NT2/D1 (cell line): Measurements from ENCODE around the gene KRTAP4-3.
"Not testable (repeated sequence)": the region's sequence is repeated elsewhere in the genome, so short reads cannot be mapped to it uniquely, and the experiment has no call there.

Source experiments
- DNase-seq: peaks from one replicate; pipeline ENCODE4 v3.0.0-alpha.2; 2011; ENCODE audit warnings: low read depth, low spot score
- H3K27me3 ChIP-seq: 2 replicates; pipeline ENCODE4 v1.6.0; 2011; ENCODE audit warnings: mild to moderate bottlenecking; ENCODE audit not compliant: insufficient read length, insufficient read depth
- H3K36me3 ChIP-seq: 2 replicates; pipeline ENCODE4 v1.6.1; 2011; ENCODE audit warnings: mild to moderate bottlenecking, low read length, mixed read lengths; ENCODE audit not compliant: insufficient read depth, insufficient read length
- H3K4me1 ChIP-seq: 2 replicates; pipeline ENCODE4 v1.5.1; 2011; ENCODE audit not compliant: insufficient read depth, insufficient read length
- H3K4me3 ChIP-seq: 2 replicates; pipeline ENCODE4 v1.5.1; 2011; ENCODE audit warnings: low read depth; ENCODE audit not compliant: insufficient read length
- H3K9ac ChIP-seq: 2 replicates; pipeline ENCODE4 v1.6.0; 2011; ENCODE audit warnings: low read depth; ENCODE audit not compliant: insufficient read length
- H3K9me3 ChIP-seq: 2 replicates; pipeline ENCODE4 v1.5.1; 2011; ENCODE audit warnings: mild to moderate bottlenecking, low read length; ENCODE audit not compliant: insufficient read depth
- SUZ12 ChIP-seq: IDR thresholded peaks from 2 replicates; pipeline ENCODE4 v1.6.1; 2011; ENCODE audit not compliant: insufficient read length, insufficient read depth; ENCODE audit errors: extremely low read depth
- YY1 ChIP-seq: IDR thresholded peaks from 2 replicates; pipeline ENCODE4 v1.6.1; 2011; ENCODE audit not compliant: insufficient read length, insufficient read depth
- ZNF274 ChIP-seq: IDR thresholded peaks from 2 replicates; pipeline ENCODE4 v1.6.1; 2011; ENCODE audit warnings: mild to moderate bottlenecking, low read depth, low read length

The KRTAP4-3 gene

GRCh38 chr17:41168121-41168520 lies at the start of gene KRTAP4-3:
KRTAP4-3 (minus strand) TSS chr17:41168221; CDS start chr17:41168172, 49 bp downstream.
- Histone ChIP-seq H3K36me3 (no peaks in the 10 kb centered on the region), H3K27me3 (no peaks in the 10 kb centered on the region), H3K4me1 (no peaks in the 10 kb centered on the region), H3K9ac (no peak within 1 kb of the TSS), H3K9me3 (no peaks in the 10 kb centered on the region), H3K4me3 (no peak within 1 kb of the TSS)
- DNase-seq = no peak
- TF ChIP-seq YY1 (no peak), SUZ12 (no peak), ZNF274 (no peak)

DNA sequence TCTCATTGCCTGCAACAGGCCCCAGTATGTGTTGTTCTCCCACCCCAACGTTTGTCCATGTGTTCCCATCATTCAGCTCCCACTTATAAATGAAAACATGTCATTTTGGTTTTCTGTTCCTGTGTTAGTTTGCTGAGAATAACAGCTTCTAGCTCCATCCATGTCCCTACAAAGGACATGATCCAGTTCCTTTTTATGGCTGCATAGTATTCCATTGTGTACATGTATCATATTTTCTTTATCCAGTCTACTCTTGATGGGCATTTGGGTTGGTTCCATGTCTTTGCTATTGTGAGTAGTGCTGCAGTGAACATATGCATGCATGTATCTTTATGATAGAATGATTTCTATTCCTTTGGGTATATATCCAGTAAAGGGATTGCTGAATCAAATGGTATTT lies 47.7 kb upstream of the KRTAP4-3 start:
- TF ChIP-seq SUZ12 = no peak
- TF ChIP-seq ZNF274 = no peak

DNA sequence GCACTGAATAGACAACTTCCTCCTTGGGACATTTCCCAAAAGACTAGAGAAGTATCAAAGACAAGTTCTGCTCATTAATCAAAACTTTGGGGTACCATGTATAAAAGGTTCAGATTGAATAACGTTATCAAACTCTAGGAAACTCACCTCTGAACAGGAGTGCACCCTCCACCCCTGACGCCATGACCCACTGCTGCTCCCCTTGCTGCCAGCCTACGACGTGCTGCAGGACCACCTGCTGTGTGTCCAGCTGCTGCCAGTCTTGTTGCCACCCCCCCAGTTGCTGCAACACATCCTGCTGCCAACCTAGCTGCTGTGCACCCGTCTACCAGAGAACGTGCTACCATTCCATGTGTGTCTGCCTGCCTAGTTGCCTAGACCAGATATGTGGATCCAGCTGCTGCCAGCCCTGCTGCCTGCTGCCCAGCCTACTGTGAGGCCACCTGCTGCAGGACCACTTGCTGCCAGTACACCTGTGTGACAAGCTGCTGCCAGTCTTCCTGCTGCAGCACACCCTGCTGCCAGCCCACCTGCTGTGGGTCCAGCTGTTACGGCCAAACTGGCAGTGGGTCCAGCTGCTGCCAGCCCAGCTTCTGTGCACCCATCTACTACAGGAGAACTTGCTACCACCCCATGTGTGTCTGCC lies 44.6 kb upstream of the KRTAP4-3 start:
- Histone ChIP-seq H3K9ac (no peak overlapping the region), H3K4me1 (no peaks in the 10 kb centered on the region), H3K4me3 (no peak overlapping the region), H3K27me3 (no peaks in the 10 kb centered on the region), H3K36me3 (no peaks in the 10 kb centered on the region), H3K9me3 (peaks cover 6% of the 10 kb centered on the region; the same call in 1 of the 2 replicates)
- TF ChIP-seq YY1 (no peak), ZNF274 (no peak), SUZ12 (no peak)
- DNase-seq = no peak

More for the DNA sequence above, 47.7 kb upstream of the KRTAP4-3 start:
- H3K36me3 ChIP-seq = no peaks in the 10 kb centered on the region
- no peaks in the 10 kb centered on the region for H3K4me1 ChIP-seq
- DNase-seq = no peak
- H3K27me3 ChIP-seq = no peaks in the 10 kb centered on the region
- no peaks in the 10 kb centered on the region for H3K9me3 ChIP-seq
- no peak overlapping the region for H3K9ac ChIP-seq
- no peak overlapping the region for H3K4me3 ChIP-seq

DNA sequence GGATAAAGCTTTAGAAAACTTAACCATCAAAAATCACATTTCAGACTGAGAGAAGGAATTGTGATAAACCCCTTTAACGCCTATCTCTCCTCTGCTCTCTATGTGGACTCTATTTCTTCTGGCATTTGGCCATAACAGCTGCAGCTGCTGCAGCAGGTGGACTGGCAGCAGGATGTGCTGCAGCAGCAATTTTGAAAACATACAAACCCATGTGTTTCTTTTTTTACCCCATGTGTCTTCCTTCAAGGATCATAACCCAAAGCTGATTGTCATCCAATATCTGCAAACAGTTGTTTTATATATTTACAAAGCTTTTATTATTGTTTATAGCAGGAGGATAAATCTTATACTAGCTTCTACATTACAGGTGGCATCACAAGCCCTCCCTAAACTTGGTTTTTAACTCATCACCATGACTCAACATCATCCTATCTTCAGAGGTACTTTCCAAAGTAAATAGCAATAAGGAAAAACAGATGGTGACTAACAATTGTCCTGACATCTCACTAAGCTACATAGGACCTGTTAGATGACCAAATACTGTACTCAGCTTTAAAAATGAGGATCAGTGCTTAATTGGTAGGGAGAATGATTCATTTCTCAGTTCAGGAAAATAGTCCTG lies 43.9 kb upstream of the KRTAP4-3 start:
- Histone ChIP-seq H3K27me3 (no peaks in the 10 kb centered on the region), H3K4me1 (no peaks in the 10 kb centered on the region), H3K4me3 (no peak overlapping the region), H3K9ac (no peak overlapping the region), H3K9me3 (peaks cover 12% of the 10 kb centered on the region), H3K36me3 (no peaks in the 10 kb centered on the region)
- no peak for DNase-seq
- TF ChIP-seq YY1 = no peak
- TF ChIP-seq SUZ12 = no peak
- TF ChIP-seq ZNF274 = no peak

DNA sequence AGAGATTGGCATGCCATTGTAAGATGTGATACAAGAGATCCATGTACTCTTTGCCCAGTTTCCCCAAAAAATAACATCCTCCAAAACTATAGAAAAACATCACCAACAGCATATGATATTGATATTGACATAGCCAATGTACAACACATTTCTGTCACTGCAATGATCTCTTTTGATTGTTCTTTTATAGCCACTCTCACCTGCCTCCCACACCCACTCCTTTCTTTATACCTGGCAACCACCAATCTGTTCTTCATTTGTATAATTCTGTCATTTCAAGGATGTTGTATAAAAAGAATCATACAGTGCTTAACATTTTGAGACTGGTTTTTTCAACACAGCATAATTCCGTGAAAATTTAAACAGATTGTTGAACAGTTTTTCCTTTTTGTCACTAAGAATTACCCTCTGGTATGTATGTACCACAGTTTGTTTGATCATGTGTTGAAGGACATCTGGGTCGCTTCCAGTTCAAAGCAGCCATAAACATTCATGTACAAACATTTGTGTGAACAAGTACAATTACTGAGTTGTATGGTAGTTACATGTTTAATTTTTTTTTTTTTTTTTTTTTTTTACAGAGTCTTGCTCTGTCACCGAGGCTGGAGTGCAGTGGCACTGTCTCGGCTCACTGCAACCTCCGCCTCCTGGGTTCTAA lies 31.5 kb upstream of the KRTAP4-3 start:
- H3K9ac ChIP-seq = no peak overlapping the region
- no peak for TF ChIP-seq SUZ12
- no peak for TF ChIP-seq YY1
- no peak for TF ChIP-seq ZNF274
- no peaks in the 10 kb centered on the region for H3K4me1 ChIP-seq
- H3K9me3 ChIP-seq = peaks cover 3% of the 10 kb centered on the region; the same call in 1 of the 2 replicates
- H3K27me3 ChIP-seq = no peaks in the 10 kb centered on the region
- no peak for DNase-seq
- no peak overlapping the region for H3K4me3 ChIP-seq
- H3K36me3 ChIP-seq = no peaks in the 10 kb centered on the region

DNA sequence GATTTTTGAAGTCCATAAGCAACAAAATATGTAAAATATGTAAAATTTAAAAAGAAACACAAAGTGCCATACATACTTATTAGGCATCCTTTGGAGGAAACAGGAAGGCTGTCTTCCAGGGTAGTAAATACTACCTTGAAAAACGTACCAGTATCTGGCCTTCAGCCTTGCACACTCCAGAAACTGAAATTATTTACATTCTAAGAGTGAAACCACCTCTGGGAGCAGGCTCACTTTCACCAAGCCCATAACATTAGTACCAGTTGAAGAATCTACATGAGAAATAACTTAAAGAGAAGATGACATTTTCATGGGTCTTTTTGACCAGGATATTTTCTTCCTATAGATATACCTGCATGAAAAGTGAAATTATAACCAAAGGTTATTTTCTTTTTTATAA lies 28.0 kb upstream of the KRTAP4-3 start:
- H3K27me3 ChIP-seq = no peaks in the 10 kb centered on the region
- peaks cover 3% of the 10 kb centered on the region; the same call in 1 of the 2 replicates for H3K9me3 ChIP-seq
- no peak for DNase-seq
- H3K9ac ChIP-seq = no peak overlapping the region
- no peak for TF ChIP-seq YY1
- no peak for TF ChIP-seq ZNF274
- no peak for TF ChIP-seq SUZ12
- H3K4me1 ChIP-seq = no peaks in the 10 kb centered on the region
- no peak overlapping the region for H3K4me3 ChIP-seq
- no peaks in the 10 kb centered on the region for H3K36me3 ChIP-seq

DNA sequence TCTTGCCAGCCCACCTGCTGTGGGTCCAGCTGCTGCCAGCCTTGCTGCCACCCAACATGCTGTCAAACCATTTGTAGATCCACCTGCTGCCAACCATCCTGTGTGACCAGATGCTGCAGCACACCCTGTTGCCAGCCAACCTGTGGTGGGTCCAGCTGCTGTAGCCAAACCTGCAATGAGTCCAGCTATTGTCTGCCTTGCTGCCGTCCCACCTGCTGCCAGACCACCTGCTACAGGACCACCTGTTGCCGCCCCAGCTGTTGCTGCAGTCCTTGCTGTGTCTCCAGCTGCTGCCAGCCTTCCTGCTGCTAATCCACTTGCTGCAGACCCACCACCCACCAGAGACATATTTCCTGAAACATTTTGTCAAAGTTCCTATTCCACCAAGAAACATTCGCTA lies 22.3 kb upstream of the KRTAP4-3 start:
- DNase-seq = no peak
- no peak for TF ChIP-seq YY1

DNA sequence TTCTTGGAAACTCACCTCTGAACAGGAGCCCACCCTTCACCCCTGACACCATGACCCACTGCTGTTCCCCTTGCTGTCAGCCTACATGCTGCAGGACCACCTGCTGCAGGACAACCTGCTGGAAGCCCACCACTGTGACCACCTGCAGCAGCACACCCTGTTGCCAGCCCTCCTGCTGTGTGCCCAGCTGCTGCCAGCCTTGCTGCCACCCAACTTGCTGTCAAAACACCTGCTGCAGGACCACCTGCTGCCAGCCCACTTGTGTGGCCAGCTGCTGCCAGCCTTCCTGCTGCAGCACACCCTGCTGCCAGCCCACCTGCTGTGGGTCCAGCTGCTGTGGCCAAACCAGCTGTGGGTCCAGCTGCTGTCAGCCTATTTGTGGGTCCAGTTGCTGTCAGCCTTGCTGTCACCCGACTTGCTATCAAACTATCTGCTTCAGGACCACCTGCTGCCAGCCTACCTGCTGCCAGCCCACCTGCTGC lies 21.9 kb upstream of the KRTAP4-3 start, which contains the start of gene KRTAP9-1:
KRTAP9-1 (plus strand) TSS at position 51 of the 482 bp plus-strand sequence; CDS start at position 51, 0 bp downstream.
- H3K9me3 ChIP-seq, H3K4me3 ChIP-seq, H3K36me3 ChIP-seq, H3K9ac ChIP-seq, H3K27me3 ChIP-seq, DNase-seq, H3K4me1 ChIP-seq: not testable (repeated sequence)

More for the DNA sequence above, 22.3 kb upstream of the KRTAP4-3 start:
- H3K4me3 ChIP-seq = no peak overlapping the region
- H3K4me1 ChIP-seq = no peaks in the 10 kb centered on the region
- no peaks in the 10 kb centered on the region for H3K36me3 ChIP-seq
- H3K9ac ChIP-seq = no peak overlapping the region
- no peaks in the 10 kb centered on the region for H3K27me3 ChIP-seq
- 0 out of 2 replicates have a peak, but pooled peaks cover 3% of the 10 kb centered on the region for H3K9me3 ChIP-seq
